Fibroblast of skin of scalp (primary cell): ENCODE results near the gene PTPRT.
A peak's percentile ranks its signal among the peaks of the same experiment; 100 is the strongest.

ENCODE experiments used
- DNase-seq: peaks from one replicate; pipeline ENCODE4 v3.0.0-alpha.2; 2013

Gene PTPRT

GRCh38 chr20:42510686-42511085 lies 679.0 kb downstream of the PTPRT start:
- no peak for DNase-seq

GRCh38 chr20:42507874-42508273 lies 681.8 kb downstream of the PTPRT start:
- no peak for DNase-seq

GRCh38 chr20:42506397-42506796 lies 683.3 kb downstream of the PTPRT start:
- no peak for DNase-seq

GRCh38 chr20:42502591-42502990 lies 687.1 kb downstream of the PTPRT start:
- DNase-seq: no peak

- no peak for DNase-seq
These were observed 693.1 kb downstream of the PTPRT start for GRCh38 chr20:42496595-42496994.

- DNase-seq: no peak
These were observed 695.4 kb downstream of the PTPRT start for GRCh38 chr20:42494290-42494689.

DNA sequence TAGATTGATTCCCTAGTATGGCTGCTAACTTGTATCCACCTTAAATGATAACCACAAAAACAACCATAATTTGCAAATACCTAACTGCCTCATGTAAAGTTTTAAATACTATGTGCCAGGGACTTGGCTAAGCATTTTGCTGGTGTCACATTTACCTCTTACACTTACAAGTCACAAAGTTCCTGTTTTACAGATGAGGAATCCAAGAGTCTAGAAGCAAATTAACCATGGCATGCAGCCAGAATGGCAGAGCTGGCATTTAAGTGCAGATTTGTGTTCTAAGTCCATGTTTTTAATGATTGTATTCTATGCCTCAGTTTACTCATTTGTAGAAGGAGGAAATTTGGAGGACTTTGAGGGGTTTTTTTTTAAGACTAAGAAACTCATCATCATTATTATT lies 696.7 kb downstream of the PTPRT start:
- DNase-seq: no peak

DNA sequence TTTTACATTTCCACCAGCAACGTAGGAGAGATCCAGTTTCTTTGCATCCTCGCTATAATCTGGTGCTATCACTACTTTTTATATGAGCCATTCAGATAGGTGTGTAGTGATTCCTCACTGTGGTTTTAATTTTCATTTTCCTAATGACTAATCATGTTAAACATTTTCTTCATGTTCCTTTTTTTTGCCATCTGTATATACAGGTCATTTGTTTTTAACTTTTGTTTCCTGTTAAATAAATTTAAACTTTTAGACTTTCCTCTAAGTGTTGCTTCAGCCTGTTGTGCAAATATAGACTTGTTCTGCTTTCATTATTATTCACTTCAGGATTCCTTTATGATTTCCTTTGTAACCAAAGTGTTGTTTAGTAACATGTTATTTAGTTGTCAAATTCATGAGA lies 697.4 kb downstream of the PTPRT start:
- no peak for DNase-seq

DNA sequence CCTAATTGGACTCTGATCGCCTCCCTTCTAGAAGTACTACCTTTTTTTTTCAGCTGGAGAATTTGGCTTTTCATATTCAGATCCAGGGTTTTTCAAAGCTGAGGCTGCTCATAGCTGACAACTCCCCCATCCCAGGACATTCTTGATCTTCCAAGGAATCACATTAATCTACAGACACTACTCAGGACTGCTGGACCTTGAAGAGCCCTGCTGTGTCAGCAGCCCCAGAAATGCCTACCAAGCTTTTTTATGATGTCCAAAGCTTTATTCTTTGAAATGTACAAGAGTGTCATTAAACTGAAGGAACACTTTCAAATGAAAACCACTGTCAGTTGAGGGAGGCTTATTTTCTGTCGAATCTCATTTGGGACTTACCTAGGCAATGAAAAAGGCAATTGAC lies 704.1 kb downstream of the PTPRT start:
- DNase-seq: no peak

DNA sequence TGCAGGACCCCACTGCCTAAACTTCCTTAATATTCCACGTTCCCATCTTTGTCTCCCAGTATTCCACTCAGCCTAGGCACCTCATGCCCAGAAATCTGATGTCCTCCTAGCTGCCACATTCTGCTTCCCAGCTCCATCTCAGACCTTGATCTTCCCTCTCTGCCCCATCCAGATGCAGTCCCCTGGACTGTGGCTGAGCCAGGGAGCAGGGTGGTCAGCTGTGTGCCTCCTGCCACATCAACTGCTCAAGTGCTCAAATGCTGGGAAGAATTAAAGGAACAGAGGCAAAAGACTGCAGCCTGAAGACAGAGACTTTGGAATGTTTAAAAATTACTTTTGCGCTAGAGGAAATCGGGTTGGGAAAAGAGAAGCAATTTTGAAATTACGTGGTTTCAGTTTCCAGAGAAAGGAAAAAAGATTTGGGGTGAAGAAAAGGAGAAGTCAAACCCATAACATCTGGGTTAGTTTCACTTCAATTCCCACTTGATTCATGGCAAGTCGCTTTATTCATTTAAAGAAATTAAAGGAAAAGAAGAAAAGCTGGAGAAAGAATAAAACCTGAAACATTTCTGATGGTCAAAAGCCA lies 704.8 kb downstream of the PTPRT start:
- DNase-seq: no peak

DNA sequence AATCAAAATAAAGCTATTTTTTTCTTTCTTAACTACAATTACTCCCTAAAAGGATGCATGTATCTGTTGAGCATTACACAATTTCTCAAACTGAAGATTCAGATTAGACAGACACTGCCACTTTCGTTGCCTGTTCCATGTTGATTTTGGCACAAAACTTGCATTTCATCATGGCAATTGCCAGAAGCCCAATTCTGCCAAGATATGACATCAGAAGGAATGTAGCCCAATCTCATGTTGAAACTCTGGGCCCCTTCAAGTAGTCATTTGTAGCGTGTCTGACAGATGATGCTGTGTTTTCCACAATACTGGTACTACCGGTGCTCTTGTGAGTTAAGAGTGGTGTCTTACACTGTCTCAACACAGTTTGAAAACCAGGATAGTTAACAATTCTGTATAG lies 705.4 kb downstream of the PTPRT start:
- DNase-seq: peak; percentile 15

- DNase-seq: no peak
These were observed 705.9 kb downstream of the PTPRT start for GRCh38 chr20:42483730-42484303.

- no peak for DNase-seq
These were observed 706.9 kb downstream of the PTPRT start for GRCh38 chr20:42482808-42483207.

DNA sequence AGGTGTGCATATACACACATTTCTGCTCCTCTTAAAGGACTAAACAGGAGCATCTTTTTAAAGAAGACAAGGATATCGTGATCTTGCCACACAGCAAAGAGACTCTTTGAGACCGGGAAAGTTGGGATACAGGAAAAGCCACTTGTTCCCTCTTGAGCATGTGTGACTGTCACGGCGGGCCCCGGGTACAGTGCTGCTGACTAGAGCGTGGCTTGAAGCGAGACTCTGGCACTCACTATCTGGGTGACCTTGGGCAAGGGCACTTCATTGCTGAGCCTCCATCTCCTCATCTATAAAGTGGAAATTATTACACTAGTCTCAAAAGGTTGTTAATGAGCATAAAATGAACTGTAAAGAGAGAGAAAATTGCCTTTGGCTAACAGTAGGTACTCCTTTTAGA lies 713.9 kb downstream of the PTPRT start:
- DNase-seq: no peak

DNA sequence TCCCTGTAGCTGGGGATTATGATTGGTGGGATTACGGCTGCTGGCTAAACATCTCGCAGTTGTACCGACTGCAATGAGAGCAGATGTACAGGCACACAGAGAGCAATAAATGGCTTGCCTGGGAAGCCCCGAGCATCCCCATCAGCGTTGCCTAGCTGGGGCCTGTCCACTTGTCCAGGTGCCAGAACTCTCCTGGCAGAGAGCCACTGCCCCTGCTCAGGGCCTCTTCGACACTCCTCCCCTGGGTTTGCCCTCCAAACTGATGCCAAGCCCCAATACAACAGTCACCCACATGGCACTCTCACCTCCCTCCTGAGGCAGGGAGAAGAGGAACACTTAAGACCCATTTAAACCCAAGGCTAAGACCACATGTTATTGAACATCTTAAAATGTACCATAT lies 715.1 kb downstream of the PTPRT start:
- DNase-seq: no peak

GRCh38 chr20:42472198-42472597 lies 717.5 kb downstream of the PTPRT start:
- DNase-seq: no peak

GRCh38 chr20:42461965-42462593 lies 727.6 kb downstream of the PTPRT start:
- DNase-seq: no peak

DNA sequence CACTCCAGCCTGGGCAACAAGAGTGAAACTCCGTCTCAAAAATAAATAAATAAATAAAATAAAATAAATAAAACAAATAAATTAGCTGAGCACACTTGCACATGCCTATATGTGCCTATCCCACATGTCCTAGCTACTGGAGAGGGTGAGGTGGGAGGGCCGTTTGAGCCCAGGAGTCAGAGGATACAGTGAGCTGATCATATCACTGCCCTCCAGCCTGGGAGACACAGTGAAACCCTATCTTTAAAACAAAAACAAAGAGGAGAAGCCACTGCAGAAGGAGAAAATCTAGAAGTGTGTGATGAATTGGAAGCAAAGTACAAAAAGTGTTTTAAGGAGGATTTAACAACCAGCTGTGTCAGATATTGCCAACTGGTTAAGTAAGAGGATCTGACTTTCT lies 728.4 kb downstream of the PTPRT start:
- no peak for DNase-seq

GRCh38 chr20:42447270-42447669 lies 742.4 kb downstream of the PTPRT start:
- DNase-seq: no peak

GRCh38 chr20:42444799-42445198 lies 744.9 kb downstream of the PTPRT start:
- DNase-seq: no peak

- DNase-seq: no peak
These were observed 746.5 kb downstream of the PTPRT start for GRCh38 chr20:42443200-42443599.

GRCh38 chr20:42442716-42443115 lies 747.0 kb downstream of the PTPRT start:
- DNase-seq: no peak

DNA sequence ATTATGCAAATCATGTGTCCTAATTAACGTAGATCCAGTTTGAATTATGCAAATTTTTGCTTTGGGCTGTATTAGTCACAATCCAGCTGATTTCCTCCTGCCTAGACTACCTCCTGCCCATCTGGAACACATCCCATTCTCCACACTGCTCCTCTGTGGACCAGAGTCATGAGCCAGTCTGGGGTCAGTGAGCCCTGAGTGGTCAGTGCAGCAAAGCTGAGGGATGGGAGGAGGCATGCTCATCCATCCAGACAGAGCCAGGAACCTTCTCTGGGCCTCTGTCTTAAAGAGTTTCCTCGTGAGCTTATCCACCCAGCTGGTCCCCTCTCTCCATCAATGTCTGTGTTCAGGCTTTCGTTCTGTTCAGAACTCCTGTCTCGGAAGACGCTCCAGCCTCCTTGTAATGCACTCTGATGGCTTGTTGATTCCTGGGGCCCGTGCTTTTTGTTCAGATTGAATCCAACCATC lies 747.8 kb downstream of the PTPRT start:
- DNase-seq: no peak

DNA sequence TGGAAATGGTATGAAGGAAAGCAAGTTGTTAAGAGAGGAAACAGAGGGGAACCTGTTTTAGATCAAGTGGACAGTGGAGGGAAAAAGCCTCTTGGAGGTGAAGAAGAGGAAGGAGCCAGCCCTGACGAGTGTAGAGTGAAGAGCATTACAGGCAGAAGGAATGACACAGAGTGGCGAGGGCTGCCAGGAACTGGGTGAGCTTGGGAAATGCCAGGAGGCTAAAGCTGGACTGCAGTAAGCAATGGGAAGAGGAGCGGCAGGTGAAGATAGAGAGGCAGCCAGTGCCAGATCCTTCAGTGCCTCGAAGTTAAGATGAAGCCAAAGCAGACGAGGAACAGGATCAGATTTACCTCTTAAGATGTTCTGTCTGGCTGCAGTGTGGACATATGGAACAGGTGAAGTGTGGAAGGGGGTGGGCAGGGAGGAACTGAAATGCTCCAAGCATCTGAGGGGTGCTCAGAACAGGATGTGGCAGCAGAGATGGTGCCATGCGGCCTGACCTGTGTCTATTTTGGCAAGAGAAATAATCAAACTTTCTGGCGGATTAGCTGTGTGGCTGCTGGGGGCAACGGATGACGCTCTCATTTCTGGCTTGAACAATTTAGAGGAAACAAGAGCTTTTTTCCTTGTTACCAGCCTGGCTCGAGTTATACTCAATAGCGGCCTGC lies 748.4 kb downstream of the PTPRT start:
- DNase-seq: no peak
